ENCODE results near the gene MDGA2. TPM values are rescaled to one million over a fixed set of nuclear protein-coding genes. Genes with fewer than 3 reads are reported as not detected.

The MDGA2 gene
- total RNA-seq, 2 experiments from 2014 or later, result not detected

- no peak overlapping the region for H3K4me3 ChIP-seq (ENCODE audit: low read length)
- CTCF ChIA-PET, result no interaction called here
Measured at GRCh38 chr14:47353186-47353585, 322.2 kb downstream of the MDGA2 start.

GRCh38 chr14:47346849-47347248 is 328.6 kb downstream of the MDGA2 start:
- no peak for TF ChIP-seq CTCF (IDR thresholded peaks at IDR 0.05)
- POLR2A ChIA-PET, result no interaction called here
- H3K36me3 Mint-ChIP-seq (ENCODE audit: low read depth), result no peaks in the 10 kb centered on the region
- Histone ChIP-seq H3K9me3 (ENCODE audit: control insufficient read depth in 1 of 2, insufficient read depth in 1 of 2, low read length in 2 of 2) (peaks cover 0 to 5% of the 10 kb centered on the region in 2 experiments), H3K4me3 (ENCODE audit: low read length) (no peak overlapping the region), H3K4me1 (ENCODE audit: insufficient read depth, low read length) (no peaks in the 10 kb centered on the region), H3K36me3 (ENCODE audit: insufficient read depth, low read length) (no peaks in the 10 kb centered on the region), H3K27me3 (ENCODE audit: control insufficient read depth in 1 of 2, insufficient read depth in 2 of 2, low read length in 2 of 2) (no peaks in the 10 kb centered on the region), H3K27ac (ENCODE audit: low read depth in 1 of 2, low read length in 2 of 2) (no peak overlapping the region)
- H3K4me1 Mint-ChIP-seq (ENCODE audit: low read depth), result no peaks in the 10 kb centered on the region
- intact Hi-C loops (cut with DNase I, micrococcal nuclease), result no loop called here
- CTCF ChIA-PET, result no interaction called here
- no peak overlapping the region for H3K27ac Mint-ChIP-seq
- no peaks in the 10 kb centered on the region for H3K9me3 Mint-ChIP-seq
- DNase-seq, result no peak
- no peak for ATAC-seq (ENCODE audit: poor library complexity)
- no peaks in the 10 kb centered on the region for H3K27me3 Mint-ChIP-seq
- H3K4me3 Mint-ChIP-seq, result no peak overlapping the region

More at GRCh38 chr14:47353186-47353585, 322.2 kb downstream of the MDGA2 start:
- no peaks in the 10 kb centered on the region for H3K4me1 ChIP-seq (ENCODE audit: insufficient read depth, low read length)
- Mint-ChIP-seq H3K4me3 (no peak overlapping the region), H3K9me3 (peaks cover 5% of the 10 kb centered on the region), H3K36me3 (ENCODE audit: low read depth) (no peaks in the 10 kb centered on the region), H3K4me1 (ENCODE audit: low read depth) (no peaks in the 10 kb centered on the region), H3K27me3 (no peaks in the 10 kb centered on the region), H3K27ac (no peak overlapping the region)
- H3K9me3 ChIP-seq (ENCODE audit: control insufficient read depth in 1 of 2, insufficient read depth in 1 of 2, low read length in 2 of 2), result peaks cover 8% of the 10 kb centered on the region in 2 experiments
- POLR2A ChIA-PET, result no interaction called here
- intact Hi-C loops (cut with DNase I, micrococcal nuclease), result no loop called here
- no peaks in the 10 kb centered on the region for H3K27me3 ChIP-seq (ENCODE audit: control insufficient read depth in 1 of 2, insufficient read depth in 2 of 2, low read length in 2 of 2)
- no peaks in the 10 kb centered on the region for H3K36me3 ChIP-seq (ENCODE audit: insufficient read depth, low read length)
- no peak for ATAC-seq (ENCODE audit: poor library complexity)
- DNase-seq, result no peak
- no peak overlapping the region for H3K27ac ChIP-seq (ENCODE audit: low read depth in 1 of 2, low read length in 2 of 2)
- TF ChIP-seq CTCF (IDR thresholded peaks at IDR 0.05), result no peak

GRCh38 chr14:47345016-47345415 is 330.4 kb downstream of the MDGA2 start:
- DNase-seq (no peak), ATAC-seq (ENCODE audit: poor library complexity) (no peak)
- intact Hi-C loops (cut with DNase I, micrococcal nuclease), result no loop called here
- CTCF ChIA-PET, result no interaction called here
- Mint-ChIP-seq H3K36me3 (ENCODE audit: low read depth) (no peaks in the 10 kb centered on the region), H3K4me3 (no peak overlapping the region), H3K27me3 (no peaks in the 10 kb centered on the region), H3K9me3 (no peaks in the 10 kb centered on the region), H3K4me1 (ENCODE audit: low read depth) (no peaks in the 10 kb centered on the region), H3K27ac (no peak overlapping the region)
- no peaks in the 10 kb centered on the region for H3K9me3 ChIP-seq (ENCODE audit: control insufficient read depth in 1 of 2, insufficient read depth in 1 of 2, low read length in 2 of 2)
- no peaks in the 10 kb centered on the region for H3K36me3 ChIP-seq (ENCODE audit: insufficient read depth, low read length)
- no peaks in the 10 kb centered on the region for H3K4me1 ChIP-seq (ENCODE audit: insufficient read depth, low read length)
- POLR2A ChIA-PET, result no interaction called here
- no peak overlapping the region for H3K4me3 ChIP-seq (ENCODE audit: low read length)
- no peak for TF ChIP-seq CTCF (IDR thresholded peaks at IDR 0.05)
- H3K27me3 ChIP-seq (ENCODE audit: control insufficient read depth in 1 of 2, insufficient read depth in 2 of 2, low read length in 2 of 2), result no peaks in the 10 kb centered on the region
- H3K27ac ChIP-seq (ENCODE audit: low read depth in 1 of 2, low read length in 2 of 2), result no peak overlapping the region

All from CD4-positive, alpha-beta T cell (primary cell).